B cell (primary cell): ENCODE data around the gene PARD6G.

Source experiments
- EZH2 ChIP-seq: IDR thresholded peaks from 2 replicates; pipeline ENCODE4 v1.6.1; 2012; ENCODE audit warnings: borderline replicate concordance, low read depth, mild to moderate bottlenecking, moderate library complexity, low read length; ENCODE audit not compliant: insufficient read depth, poor library complexity, severe bottlenecking
- TF ChIP-seq, protein P1 (sequence below): fragments of 200-600 bp; IDR thresholded peaks from one replicate; pipeline ENCODE4 v1.8.0; 2022; ENCODE audit warnings: antibody characterized with exemption, mild to moderate bottlenecking

DNA sequence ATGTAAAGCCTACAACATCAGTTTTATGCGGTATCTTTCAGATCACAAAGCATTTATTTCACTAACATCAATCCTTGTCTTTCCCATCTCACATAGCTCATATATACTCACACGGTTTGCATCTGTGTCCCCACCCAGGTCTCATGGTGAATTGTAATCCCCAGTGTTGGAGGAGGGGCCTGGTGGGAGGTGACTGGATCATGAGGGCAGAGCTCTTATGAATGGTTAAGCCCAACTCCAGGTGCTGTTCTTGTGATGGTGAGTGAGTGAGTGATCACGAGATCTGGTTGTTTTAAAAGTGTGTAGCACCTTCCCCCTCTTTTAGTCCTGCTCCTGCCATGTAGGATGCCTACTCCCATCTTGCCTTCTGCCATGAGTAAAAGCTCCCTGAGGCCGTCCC, 42.0 kb downstream of the PARD6G start:
- TF ChIP-seq, protein P1, sequence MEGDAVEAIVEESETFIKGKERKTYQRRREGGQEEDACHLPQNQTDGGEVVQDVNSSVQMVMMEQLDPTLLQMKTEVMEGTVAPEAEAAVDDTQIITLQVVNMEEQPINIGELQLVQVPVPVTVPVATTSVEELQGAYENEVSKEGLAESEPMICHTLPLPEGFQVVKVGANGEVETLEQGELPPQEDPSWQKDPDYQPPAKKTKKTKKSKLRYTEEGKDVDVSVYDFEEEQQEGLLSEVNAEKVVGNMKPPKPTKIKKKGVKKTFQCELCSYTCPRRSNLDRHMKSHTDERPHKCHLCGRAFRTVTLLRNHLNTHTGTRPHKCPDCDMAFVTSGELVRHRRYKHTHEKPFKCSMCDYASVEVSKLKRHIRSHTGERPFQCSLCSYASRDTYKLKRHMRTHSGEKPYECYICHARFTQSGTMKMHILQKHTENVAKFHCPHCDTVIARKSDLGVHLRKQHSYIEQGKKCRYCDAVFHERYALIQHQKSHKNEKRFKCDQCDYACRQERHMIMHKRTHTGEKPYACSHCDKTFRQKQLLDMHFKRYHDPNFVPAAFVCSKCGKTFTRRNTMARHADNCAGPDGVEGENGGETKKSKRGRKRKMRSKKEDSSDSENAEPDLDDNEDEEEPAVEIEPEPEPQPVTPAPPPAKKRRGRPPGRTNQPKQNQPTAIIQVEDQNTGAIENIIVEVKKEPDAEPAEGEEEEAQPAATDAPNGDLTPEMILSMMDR, result no peak
- no peak for TF ChIP-seq EZH2
